ENCODE data around the gene SPATC1L.

GRCh38 chr21:46212721-46213484 lies 28.6 kb upstream of the SPATC1L start:
- no peak for TF ChIP-seq BHLHE40 (IDR thresholded peaks at IDR 0.05; ENCODE audit: borderline replicate concordance)
- no peak for TF ChIP-seq FOXA1 (IDR thresholded peaks at IDR 0.05)
- no peak for TF ChIP-seq NFRKB (IDR thresholded peaks at IDR 0.05)
- no peak for TF ChIP-seq SP1 (IDR thresholded peaks at IDR 0.05)
- no peak for TF ChIP-seq ZNF384 (IDR thresholded peaks at IDR 0.05)
- no peak for TF ChIP-seq FOXK2 (IDR thresholded peaks at IDR 0.05)
- TF ChIP-seq FOXM1 (IDR thresholded peaks at IDR 0.05; ENCODE audit: borderline replicate concordance): no peak
- TF ChIP-seq, protein P1, sequence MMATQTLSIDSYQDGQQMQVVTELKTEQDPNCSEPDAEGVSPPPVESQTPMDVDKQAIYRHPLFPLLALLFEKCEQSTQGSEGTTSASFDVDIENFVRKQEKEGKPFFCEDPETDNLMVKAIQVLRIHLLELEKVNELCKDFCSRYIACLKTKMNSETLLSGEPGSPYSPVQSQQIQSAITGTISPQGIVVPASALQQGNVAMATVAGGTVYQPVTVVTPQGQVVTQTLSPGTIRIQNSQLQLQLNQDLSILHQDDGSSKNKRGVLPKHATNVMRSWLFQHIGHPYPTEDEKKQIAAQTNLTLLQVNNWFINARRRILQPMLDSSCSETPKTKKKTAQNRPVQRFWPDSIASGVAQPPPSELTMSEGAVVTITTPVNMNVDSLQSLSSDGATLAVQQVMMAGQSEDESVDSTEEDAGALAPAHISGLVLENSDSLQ (IDR thresholded peaks at IDR 0.05): no peak
- no peak for TF ChIP-seq HDGF (IDR thresholded peaks at IDR 0.05; ENCODE audit: borderline replicate concordance)
- no peak for TF ChIP-seq SUZ12 (IDR thresholded peaks at IDR 0.05)

Measured in HEK293T (cell line).